Ascending aorta (tissue), 2 donors: ENCODE results near the gene VEGFC. TPM values are rescaled to one million over a fixed set of nuclear protein-coding genes. Genes with fewer than 3 reads are reported as not detected.

Experiments
- DNase-seq, 2 donors: peaks; one replicate each; pipeline ENCODE4 v3.0.0-alpha.2; 2019; ENCODE audit warnings: low spot score in 2 of 2
- H3K27ac ChIP-seq, 2 donors: fragments of 200-600 bp; sonication (generic); one replicate each; pipeline ENCODE4 v1.5.1; 2016 to 2017; ENCODE audit warnings: mild to moderate bottlenecking in 1 of 2
- H3K27me3 ChIP-seq: fragments of 200-600 bp; sonication (generic); one replicate; pipeline ENCODE4 v1.5.1; 2017
- H3K36me3 ChIP-seq, 2 donors: fragments of 200-600 bp; sonication (generic); one replicate each; pipeline ENCODE4 v1.5.1; 2016
- H3K4me1 ChIP-seq, 2 donors: fragments of 200-600 bp; sonication (generic); one replicate each; pipeline ENCODE4 v1.5.1; 2016 to 2017; ENCODE audit warnings: mild to moderate bottlenecking in 1 of 2
- H3K4me3 ChIP-seq, 2 donors: fragments of 200-600 bp; sonication (generic); one replicate each; pipeline ENCODE4 v1.5.1; 2016 to 2017; ENCODE audit warnings: mild to moderate bottlenecking in 1 of 2
- H3K9me3 ChIP-seq, 2 donors: fragments of 200-600 bp; sonication (generic); one replicate each; pipeline ENCODE4 v1.5.1; 2016
- intact Hi-C: fragments of 100-400 bp; cut with DNase I; formaldehyde crosslinking; loops from one replicate; pipeline ENCODE4 v1.15.1; 2023
- total RNA-seq: library from RNA; depleted of rRNA; stranded (reverse); fragments of >200 nt; gene quantifications from one replicate; pipeline ENCODE4 v1.1.0, GENCODE V29; 2016
- TF ChIP-seq, protein P1 (sequence below), 3 experiments: fragments of 200-600 bp in 2 of 3; fragments of 450-650 bp in 1 of 3; sonication (generic) in 2 of 3; IDR thresholded peaks; one replicate each; pipeline ENCODE4 v1.5.1; 2016 to 2019; ENCODE audit warnings: antibody characterized with exemption in 3 of 3, mild to moderate bottlenecking in 1 of 3, moderate library complexity in 1 of 3

VEGFC gene
- total RNA-seq, 1 donor from 2014 or later = 18.6 TPM

DNA sequence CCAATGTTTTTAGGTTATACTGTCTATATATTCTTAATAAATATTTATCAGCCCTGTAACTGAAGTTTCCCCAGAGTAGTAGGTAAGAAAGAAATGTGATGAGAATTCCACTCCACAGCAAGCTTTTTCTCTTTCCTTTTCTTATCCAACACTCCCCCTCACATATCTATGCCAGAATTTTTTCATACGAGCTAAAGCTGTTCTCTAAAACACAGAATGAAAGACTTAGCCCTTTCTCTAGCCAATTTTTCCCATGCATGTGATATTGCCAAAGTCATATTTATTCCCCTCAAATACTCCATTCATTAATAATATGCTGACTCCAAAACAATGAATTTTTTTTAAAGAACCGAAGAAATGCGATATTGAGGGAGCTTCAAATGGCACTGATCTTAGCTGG, 32.3 kb downstream of the VEGFC start:
- TF ChIP-seq, protein P1, sequence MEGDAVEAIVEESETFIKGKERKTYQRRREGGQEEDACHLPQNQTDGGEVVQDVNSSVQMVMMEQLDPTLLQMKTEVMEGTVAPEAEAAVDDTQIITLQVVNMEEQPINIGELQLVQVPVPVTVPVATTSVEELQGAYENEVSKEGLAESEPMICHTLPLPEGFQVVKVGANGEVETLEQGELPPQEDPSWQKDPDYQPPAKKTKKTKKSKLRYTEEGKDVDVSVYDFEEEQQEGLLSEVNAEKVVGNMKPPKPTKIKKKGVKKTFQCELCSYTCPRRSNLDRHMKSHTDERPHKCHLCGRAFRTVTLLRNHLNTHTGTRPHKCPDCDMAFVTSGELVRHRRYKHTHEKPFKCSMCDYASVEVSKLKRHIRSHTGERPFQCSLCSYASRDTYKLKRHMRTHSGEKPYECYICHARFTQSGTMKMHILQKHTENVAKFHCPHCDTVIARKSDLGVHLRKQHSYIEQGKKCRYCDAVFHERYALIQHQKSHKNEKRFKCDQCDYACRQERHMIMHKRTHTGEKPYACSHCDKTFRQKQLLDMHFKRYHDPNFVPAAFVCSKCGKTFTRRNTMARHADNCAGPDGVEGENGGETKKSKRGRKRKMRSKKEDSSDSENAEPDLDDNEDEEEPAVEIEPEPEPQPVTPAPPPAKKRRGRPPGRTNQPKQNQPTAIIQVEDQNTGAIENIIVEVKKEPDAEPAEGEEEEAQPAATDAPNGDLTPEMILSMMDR (IDR thresholded peaks at IDR 0.05) = no peak
- Histone ChIP-seq H3K4me3 (no peak overlapping the region), H3K9me3 (no peaks in the 10 kb centered on the region), H3K36me3 (no peaks in the 10 kb centered on the region), H3K27me3 (no peaks in the 10 kb centered on the region), H3K4me1 (no peaks in the 10 kb centered on the region), H3K27ac (no peak overlapping the region)
- intact Hi-C loops = no loop called here
- no peak for DNase-seq

- Histone ChIP-seq H3K27me3 (no peaks in the 10 kb centered on the region), H3K9me3 (no peaks in the 10 kb centered on the region), H3K36me3 (no peaks in the 10 kb centered on the region), H3K27ac (no peak overlapping the region), H3K4me3 (no peak overlapping the region), H3K4me1 (no peaks in the 10 kb centered on the region)
- DNase-seq = no peak
- TF ChIP-seq, protein P1 (IDR thresholded peaks at IDR 0.05) = no peak
- intact Hi-C loops = no loop called here
Observed at GRCh38 chr4:176758731-176759130, 34.0 kb downstream of the VEGFC start.

DNA sequence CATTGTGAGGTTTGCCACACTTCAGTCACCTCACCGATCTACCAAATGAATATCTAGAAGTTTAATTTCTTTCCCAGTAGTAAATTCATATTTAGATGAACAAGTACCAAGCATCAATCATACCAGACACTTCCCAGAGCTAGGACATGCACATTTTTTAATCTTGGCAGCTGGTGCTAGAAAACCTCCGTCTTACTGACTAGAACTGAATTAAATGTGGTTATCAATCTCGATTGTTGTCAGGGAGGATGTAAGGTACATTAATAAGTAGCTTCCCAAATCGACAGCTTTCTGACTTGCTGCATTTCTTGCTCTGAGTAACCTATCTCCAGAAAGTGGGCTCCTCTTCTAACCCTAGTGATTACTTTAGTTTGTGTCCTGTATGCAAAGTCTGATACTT, 34.4 kb downstream of the VEGFC start:
- H3K36me3 ChIP-seq = no peaks in the 10 kb centered on the region
- H3K4me3 ChIP-seq = no peak overlapping the region
- TF ChIP-seq, protein P1 (IDR thresholded peaks at IDR 0.05) = no peak
- H3K27ac ChIP-seq = no peak overlapping the region
- no peaks in the 10 kb centered on the region for H3K9me3 ChIP-seq
- intact Hi-C loops = no loop called here
- no peak for DNase-seq
- H3K27me3 ChIP-seq = no peaks in the 10 kb centered on the region
- H3K4me1 ChIP-seq = no peaks in the 10 kb centered on the region

- no peak overlapping the region for H3K4me3 ChIP-seq
- H3K27me3 ChIP-seq = no peaks in the 10 kb centered on the region
- intact Hi-C loops = no loop called here
- no peaks in the 10 kb centered on the region for H3K36me3 ChIP-seq
- H3K27ac ChIP-seq = no peak overlapping the region
- H3K9me3 ChIP-seq = no peaks in the 10 kb centered on the region
- no peak for DNase-seq
- TF ChIP-seq, protein P1 (IDR thresholded peaks at IDR 0.05) = no peak
- no peaks in the 10 kb centered on the region for H3K4me1 ChIP-seq
Observed at GRCh38 chr4:176755613-176756012, 37.1 kb downstream of the VEGFC start.

GRCh38 chr4:176755001-176755400, 37.7 kb downstream of the VEGFC start:
- no peak for DNase-seq
- no peaks in the 10 kb centered on the region for H3K27me3 ChIP-seq
- no peak overlapping the region for H3K27ac ChIP-seq
- H3K4me1 ChIP-seq = no peaks in the 10 kb centered on the region
- TF ChIP-seq, protein P1 (IDR thresholded peaks at IDR 0.05) = no peak
- H3K4me3 ChIP-seq = no peak overlapping the region
- H3K36me3 ChIP-seq = no peaks in the 10 kb centered on the region
- no peaks in the 10 kb centered on the region for H3K9me3 ChIP-seq
- intact Hi-C loops = no loop called here

DNA sequence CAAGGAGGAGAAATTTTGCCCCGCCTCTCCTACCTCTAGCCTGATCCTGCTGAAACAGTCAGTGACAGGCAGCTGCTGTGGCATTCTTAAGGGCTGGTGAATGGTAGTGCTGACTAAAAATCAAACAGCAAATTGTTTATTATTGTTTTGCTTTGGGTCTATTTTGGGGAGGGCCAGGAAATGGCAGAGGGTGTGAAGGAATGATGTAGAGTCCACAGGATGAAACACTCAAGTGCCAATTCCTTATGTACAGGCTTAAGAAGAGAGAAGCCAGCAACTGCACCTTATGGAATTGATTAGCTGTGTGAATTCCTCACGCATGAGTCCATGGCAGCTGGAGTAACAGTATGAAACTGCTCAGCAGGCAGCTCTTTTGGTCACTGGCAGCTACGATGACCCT, 39.7 kb downstream of the VEGFC start:
- H3K4me3 ChIP-seq = no peak overlapping the region
- H3K4me1 ChIP-seq = no peaks in the 10 kb centered on the region
- no peaks in the 10 kb centered on the region for H3K9me3 ChIP-seq
- intact Hi-C loops = no loop called here
- no peaks in the 10 kb centered on the region for H3K36me3 ChIP-seq
- TF ChIP-seq, protein P1 (IDR thresholded peaks at IDR 0.05) = no peak
- DNase-seq = no peak
- no peaks in the 10 kb centered on the region for H3K27me3 ChIP-seq
- no peak overlapping the region for H3K27ac ChIP-seq
